OCI-M2 (cell line): Measurements from ENCODE around the gene EXOG.

Source experiments
- DNase-seq: peaks from one replicate; lab custom pipeline; 2025; ENCODE audit not compliant: unreplicated experiment; lab: John Stamatoyannopoulos, UW

EXOG gene

GRCh38 chr3:38472342-38472741 is 23.8 kb upstream of the EXOG start:
- DNase-seq: no peak

DNA sequence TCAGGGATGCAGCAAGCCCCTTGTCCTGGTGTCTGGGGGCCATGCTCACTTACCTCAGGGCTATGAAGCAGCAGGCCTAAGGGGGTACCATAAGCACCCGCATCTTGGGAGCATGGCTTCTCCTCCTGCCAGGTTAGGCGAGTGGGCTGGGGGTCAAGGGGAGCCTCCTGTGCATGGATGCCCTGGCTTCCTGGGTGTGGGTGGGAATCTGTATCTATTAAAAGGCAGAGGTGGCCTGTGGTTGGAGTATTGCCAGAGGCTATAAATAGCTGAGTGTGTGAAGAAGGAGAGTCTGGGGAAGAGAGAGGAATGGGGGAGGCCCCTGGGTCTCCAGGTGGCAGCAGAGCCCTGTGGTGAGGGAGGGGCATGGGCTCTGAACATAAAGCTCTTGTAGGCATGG is 22.9 kb upstream of the EXOG start:
- no peak for DNase-seq

DNA sequence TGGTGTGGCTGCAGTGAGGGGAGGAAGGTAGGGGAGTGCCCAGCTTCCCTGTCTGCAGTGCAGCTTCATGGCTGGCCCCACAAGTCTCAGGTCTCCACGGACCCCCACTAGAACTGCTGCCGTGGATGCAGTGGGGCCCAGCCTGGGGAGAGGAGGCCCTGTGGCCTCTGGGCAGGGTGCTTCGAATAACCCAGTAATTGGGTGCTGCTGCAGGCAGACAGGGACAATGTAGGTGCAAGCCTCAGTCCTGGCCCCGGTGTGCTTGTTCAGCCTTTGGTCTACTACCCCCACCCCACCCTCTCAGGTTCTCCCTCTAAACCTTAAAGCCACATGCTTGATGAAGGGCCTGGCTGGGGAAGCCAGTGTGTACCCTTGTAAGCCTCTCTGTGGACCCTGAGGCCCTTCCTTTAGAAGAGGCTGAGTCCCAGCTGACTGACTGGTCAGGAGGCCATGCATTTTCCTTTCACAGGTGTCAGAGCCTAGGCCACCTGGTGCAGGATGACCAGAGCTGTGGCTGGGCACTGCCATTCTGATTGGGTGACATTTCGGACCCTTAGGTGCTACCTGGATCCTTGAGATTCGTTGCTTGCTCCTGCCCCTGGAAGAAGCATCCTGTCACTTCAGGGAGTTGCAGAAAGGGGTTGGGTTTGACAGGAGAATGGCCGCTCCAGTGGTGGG is 21.1 kb upstream of the EXOG start:
- DNase-seq: no peak

DNA sequence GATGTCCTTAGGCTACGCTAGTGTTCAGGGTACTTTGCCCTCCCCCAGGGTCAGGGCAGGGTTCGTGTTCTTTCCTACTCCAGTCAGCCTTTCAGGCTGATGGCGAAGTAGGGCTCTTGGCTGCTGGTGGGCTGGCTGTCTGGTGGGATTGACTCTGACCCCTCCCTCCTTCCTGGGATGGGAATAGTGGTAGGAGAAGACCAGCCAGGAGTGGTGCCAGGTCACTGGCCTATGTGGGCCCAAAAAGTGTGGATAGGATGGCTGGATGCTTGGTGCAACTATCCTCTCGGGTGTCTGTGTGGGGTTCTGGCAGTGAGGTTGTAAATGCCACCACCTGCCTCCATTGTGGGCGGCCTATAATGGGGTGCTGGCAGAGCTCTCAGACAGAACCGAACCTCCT is 20.4 kb upstream of the EXOG start:
- no peak for DNase-seq

- no peak for DNase-seq
These were observed 19.9 kb upstream of the EXOG start for GRCh38 chr3:38476157-38476756.

DNA sequence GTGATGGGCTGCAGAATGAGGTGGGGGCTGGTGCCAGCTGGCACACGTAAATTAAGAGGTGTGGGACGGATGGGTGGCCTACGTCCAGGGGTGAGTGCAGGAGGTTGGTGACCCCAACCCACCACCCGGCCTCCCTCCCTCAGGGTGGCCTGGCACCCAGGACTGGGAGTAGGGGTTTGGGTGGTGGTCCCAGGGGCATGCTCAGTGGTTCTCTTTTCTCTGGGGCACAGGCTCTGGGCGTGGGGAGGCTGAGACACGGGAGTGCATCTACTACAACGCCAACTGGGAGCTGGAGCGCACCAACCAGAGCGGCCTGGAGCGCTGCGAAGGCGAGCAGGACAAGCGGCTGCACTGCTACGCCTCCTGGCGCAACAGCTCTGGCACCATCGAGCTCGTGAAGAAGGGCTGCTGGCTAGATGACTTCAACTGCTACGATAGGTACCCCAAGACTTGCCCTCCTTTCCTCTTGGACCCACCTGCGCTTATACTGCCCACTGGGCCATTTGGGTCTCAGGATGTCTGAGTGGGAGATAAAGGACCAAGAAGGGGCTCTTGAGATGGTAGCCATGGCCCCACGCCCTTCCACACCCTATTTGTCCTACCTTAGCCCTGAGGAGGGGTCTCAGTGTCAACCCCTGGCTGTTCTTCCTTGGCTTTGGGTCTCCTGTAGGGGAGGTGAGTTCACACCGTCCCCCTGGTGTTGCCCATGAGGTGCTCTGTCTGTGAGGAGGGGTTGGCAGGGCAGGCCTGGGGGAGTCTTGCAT is 18.9 kb upstream of the EXOG start:
- no peak for DNase-seq

DNA sequence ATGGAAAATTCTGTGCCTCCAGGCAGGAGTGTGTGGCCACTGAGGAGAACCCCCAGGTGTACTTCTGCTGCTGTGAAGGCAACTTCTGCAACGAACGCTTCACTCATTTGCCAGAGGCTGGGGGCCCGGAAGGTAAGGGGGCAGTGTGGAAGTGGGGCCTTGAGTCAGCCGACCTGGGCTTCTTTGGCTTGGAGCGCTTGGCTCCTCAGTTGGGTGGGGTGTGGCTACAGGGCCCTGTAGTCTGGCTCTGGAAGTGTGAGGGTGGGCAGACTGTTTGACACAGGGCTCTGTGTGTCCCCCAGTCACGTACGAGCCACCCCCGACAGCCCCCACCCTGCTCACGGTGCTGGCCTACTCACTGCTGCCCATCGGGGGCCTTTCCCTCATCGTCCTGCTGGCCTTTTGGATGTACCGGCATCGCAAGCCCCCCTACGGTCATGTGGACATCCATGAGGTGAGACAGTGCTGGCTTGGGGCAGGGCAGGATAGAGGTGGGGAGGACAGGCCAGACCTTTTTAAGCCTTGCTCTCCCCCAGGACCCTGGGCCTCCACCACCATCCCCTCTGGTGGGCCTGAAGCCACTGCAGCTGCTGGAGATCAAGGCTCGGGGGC is 18.2 kb upstream of the EXOG start:
- no peak for DNase-seq

- DNase-seq: no peak
These were observed 17.2 kb upstream of the EXOG start for GRCh38 chr3:38478901-38479300.

- DNase-seq: no peak
These were observed 16.6 kb upstream of the EXOG start for GRCh38 chr3:38479431-38480092.

DNA sequence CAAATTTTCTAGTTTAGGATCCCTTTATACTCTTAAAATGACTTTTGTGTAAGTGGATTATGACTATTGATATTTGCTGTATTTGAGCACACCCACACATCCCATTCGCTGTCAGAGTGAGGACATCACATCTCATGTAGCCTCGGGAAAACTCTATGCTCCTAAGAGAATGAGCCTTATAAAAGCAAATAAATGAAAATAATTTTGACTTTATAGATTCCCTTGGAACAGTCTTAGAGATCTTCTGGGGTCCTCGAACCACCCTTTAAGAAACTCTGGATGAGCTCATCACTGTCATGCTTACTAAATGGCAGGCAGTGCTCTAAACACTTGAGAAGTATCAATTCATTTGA is 16.1 kb upstream of the EXOG start:
- DNase-seq: no peak

DNA sequence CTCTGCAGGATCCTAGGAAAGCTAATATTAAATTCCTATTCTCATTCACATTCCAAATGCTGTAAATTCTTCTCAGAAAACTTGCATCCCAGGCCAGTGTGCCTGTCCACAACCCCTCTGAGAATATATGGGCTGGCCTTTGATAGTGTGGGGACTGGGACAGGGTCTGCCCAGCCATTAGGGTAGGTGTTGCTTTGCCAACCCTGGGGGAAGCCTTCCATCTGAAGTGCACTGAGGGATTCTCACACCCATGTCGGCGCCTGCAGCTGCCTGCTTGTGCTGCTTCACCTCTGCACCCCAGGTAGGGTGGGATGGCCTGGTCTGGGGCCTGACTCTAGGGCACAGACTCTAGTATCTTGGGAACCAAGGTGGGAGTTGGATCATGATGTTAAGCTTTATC is 15.2 kb upstream of the EXOG start:
- no peak for DNase-seq

GRCh38 chr3:38482951-38483350 is 13.2 kb upstream of the EXOG start:
- DNase-seq: no peak

- no peak for DNase-seq
These were observed 8.8 kb upstream of the EXOG start for GRCh38 chr3:38487323-38487722.

DNA sequence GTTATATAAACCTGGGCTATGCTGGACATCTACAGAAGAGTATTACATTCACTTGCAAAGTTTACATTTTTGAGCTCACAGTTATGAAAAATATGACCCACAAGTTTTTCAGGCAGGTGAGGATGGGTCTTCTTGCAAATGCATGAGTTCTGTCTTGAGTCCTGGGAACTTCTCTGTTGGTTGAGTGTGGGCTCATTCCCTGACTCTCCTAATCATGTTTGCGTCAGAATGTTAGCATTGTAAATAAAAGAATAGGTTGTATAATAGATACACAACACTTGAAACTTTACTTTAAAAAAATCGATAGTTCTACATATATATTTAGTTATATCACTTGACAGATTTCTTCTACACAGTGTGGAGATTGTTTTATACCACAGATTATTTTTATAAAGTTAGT is 7.2 kb upstream of the EXOG start:
- DNase-seq: no peak

DNA sequence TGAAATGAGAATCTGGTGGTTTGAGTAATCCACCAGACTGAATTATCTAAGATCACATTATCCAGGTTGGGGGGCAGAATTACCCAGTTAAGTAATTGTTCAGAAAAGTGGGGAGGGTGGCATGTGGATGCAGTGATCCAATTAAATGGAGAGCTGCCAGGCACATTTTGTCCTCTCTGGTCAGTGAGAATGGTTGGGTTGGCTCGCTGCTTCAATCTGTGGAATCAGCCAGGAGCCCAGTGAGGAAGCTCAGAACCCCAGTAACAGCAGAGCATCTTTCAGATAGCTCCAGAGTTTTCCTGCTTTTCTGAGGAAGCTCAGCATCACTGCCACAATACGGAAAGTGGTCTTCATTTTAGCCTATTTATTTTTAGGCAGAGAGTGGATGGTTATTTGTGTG is 6.4 kb upstream of the EXOG start:
- no peak for DNase-seq

DNA sequence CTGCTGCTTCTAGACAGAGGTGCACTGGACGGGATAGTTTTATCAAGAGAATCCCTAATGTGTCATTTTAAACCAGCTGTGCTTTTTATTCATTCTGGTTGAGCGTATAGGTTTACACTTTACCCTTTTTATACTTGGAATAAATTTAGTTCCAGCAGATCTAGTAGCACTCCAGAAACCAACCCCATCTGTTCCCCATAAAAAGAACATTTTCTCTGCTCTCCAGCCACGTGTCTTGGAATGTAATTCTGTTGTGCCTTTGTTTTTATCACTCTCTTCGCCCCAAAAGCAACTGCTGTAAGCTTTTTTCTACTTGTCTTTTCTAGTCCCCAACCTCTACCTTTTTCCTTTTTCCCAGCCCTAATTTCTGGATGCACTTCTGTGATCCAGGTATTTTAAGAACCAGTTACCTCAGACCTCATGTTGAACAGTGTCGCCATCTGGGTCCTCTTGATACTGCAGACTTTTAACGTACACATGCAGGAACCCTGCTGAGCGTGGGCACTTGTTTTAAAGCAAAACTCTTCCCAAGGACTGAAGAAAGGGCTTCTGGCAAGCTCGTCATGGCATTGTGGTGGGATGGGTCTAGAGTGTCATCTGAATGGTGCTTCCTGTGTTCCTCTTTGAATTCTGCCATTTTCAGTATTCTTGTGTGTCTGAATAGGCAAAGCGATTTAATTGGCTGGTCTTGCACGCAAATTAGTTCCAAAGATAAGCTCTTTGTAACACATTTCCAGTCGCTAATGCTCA is 5.7 kb upstream of the EXOG start:
- DNase-seq: no peak

- DNase-seq: no peak
These were observed 4.9 kb upstream of the EXOG start for GRCh38 chr3:38491215-38491614.

GRCh38 chr3:38493031-38493430 is 3.1 kb upstream of the EXOG start:
- no peak for DNase-seq

GRCh38 chr3:38497031-38497430 is 891 bp downstream of the EXOG start:
- no peak for DNase-seq

DNA sequence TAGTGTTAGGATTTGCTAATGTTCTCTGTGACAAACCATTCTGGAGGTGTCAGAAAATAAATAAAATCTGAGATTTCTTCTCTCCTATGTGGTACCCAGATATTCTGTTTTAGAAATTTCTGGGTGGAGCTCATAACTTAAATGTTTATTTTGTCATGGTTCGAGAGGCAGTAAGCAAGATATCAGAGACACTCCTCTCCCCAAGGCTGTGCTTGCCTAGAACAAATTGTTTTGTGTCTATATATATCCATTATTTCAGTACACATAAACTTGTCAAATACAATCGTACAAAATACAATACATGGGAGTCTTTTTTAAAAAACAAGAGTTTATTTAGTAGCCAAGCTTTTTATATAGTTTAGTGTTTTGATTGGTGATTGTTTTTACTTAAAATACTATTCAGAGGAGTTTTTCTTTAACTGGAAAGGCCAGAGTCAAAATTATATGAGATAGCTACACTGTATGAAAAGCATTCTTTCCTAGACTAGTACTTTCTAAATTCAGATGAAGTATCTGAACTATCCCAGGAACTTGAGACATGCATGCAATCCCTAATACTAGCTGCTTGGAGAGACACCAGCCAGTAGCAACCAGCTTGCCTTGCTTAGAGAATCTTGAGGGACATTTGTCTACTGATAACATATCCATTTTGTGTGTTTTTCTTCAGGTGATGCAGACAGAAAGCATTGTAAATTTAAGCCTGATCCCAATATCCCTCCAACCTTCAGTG is 4.7 kb downstream of the EXOG start:
- no peak for DNase-seq
